ENCODE results near the gene TMBIM4. TPM values are rescaled to one million over a fixed set of nuclear protein-coding genes. Genes with fewer than 3 reads are reported as not detected.

Gene TMBIM4
- total RNA-seq, 1 experiment from 2014 or later: 18.4 TPM

DNA sequence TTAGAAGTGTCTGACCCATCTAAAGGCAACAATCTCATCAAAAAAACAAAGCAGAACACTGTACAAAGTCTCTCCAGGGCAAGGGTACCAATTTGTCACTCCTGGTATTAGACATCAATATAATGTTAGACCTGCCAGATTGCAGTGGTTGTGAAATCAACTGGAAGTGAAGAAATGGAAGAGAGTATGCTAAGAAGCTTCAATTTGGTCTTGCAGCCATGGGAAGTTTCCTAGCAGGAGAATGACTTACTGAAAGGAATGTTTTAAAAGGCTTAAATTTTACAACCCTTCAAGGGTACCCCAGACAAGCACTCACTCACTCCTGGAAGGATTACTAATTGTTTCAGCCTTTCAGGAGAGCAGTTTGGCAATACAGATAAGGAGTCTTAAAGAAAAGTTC is 58.2 kb downstream of the TMBIM4 start:
- H2BK15ac ChIP-seq (ENCODE audit: low read depth, low read length): no peak overlapping the region
- H4K8ac ChIP-seq (replicated peaks; ENCODE audit: insufficient read length, low read depth, low read length): no peak overlapping the region
- no peaks in the 10 kb centered on the region for H3K9me3 ChIP-seq (ENCODE audit: control insufficient read depth, low read depth, low read length)
- Mint-ChIP-seq H3K4me1 (peaks cover 17 to 21% of the 10 kb centered on the region in 2 experiments), H3K27me3 (ENCODE audit: low read depth) (no peaks in the 10 kb centered on the region), H3K4me3 (no peak overlapping the region), H3K36me3 (ENCODE audit: insufficient read depth in 1 of 3, low read depth in 3 of 3) (peaks cover 0 to 1% (median 0%) of the 10 kb centered on the region in 3 experiments; a peak in 3 of 7 replicates), H3K27ac (no peak overlapping the region; a peak in 1 of 7 replicates), H3K9me3 (no peaks in the 10 kb centered on the region)
- no peaks in the 10 kb centered on the region for H3K23me2 ChIP-seq (ENCODE audit: insufficient read length, low read depth, low read length, poor library complexity, severe bottlenecking)
- H3K4me1 ChIP-seq (ENCODE audit: insufficient read depth, low read length): peaks cover 6% of the 10 kb centered on the region; the same call in 1 of the 2 replicates
- no peak overlapping the region for H3K9ac ChIP-seq (ENCODE audit: extremely low read depth, insufficient read length, low read length)
- H3K14ac ChIP-seq (ENCODE audit: insufficient read depth, low read length): no peak overlapping the region
- H3K79me1 ChIP-seq (ENCODE audit: insufficient read depth, low read depth, low read length, poor library complexity, severe bottlenecking): no peaks in the 10 kb centered on the region
- no peaks in the 10 kb centered on the region for H4K20me1 ChIP-seq (ENCODE audit: control insufficient read depth, insufficient read depth, insufficient read length)
- no peak overlapping the region for H2BK5ac ChIP-seq (ENCODE audit: insufficient read length, low read length)
- no peak overlapping the region for H2AK5ac ChIP-seq (ENCODE audit: insufficient read length, low read length)
- no peak overlapping the region for H3K18ac ChIP-seq (ENCODE audit: insufficient read length, low read depth, low read length)
- TF ChIP-seq, protein P1, sequence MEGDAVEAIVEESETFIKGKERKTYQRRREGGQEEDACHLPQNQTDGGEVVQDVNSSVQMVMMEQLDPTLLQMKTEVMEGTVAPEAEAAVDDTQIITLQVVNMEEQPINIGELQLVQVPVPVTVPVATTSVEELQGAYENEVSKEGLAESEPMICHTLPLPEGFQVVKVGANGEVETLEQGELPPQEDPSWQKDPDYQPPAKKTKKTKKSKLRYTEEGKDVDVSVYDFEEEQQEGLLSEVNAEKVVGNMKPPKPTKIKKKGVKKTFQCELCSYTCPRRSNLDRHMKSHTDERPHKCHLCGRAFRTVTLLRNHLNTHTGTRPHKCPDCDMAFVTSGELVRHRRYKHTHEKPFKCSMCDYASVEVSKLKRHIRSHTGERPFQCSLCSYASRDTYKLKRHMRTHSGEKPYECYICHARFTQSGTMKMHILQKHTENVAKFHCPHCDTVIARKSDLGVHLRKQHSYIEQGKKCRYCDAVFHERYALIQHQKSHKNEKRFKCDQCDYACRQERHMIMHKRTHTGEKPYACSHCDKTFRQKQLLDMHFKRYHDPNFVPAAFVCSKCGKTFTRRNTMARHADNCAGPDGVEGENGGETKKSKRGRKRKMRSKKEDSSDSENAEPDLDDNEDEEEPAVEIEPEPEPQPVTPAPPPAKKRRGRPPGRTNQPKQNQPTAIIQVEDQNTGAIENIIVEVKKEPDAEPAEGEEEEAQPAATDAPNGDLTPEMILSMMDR (conservative IDR thresholded peaks at IDR 0.05): no peak
- H3K23ac ChIP-seq (ENCODE audit: insufficient read length, low read depth, low read length): no peak overlapping the region
- H3K56ac ChIP-seq (ENCODE audit: insufficient read length, low read depth, low read length): no peak overlapping the region
- no peak overlapping the region for H2AFZ ChIP-seq (ENCODE audit: low read length)
- no peaks in the 10 kb centered on the region for H3K27me3 ChIP-seq (ENCODE audit: insufficient read depth, low read length)
- no peak for DNase-seq
- no peak overlapping the region for H2BK20ac ChIP-seq (ENCODE audit: low read depth, low read length, poor library complexity, severe bottlenecking)
- H4K91ac ChIP-seq (ENCODE audit: insufficient read length, low read depth, low read length): no peak overlapping the region
- no peak overlapping the region for H2BK12ac ChIP-seq (ENCODE audit: insufficient read length, low read depth, low read length)
- no peak overlapping the region for H4K5ac ChIP-seq (ENCODE audit: insufficient read length, low read depth, low read length)
- H3K27ac ChIP-seq (ENCODE audit: insufficient read length, low read depth, low read length): no peak overlapping the region
- no peak overlapping the region for H2BK120ac ChIP-seq (ENCODE audit: low read depth, low read length, poor library complexity, severe bottlenecking)
- no peaks in the 10 kb centered on the region for H3K79me2 ChIP-seq (ENCODE audit: insufficient read depth, low read length)
- no peak overlapping the region for H3K4me2 ChIP-seq (ENCODE audit: insufficient read depth, insufficient read length, low read length)
- H3K4ac ChIP-seq (ENCODE audit: low read depth, low read length): no peak overlapping the region
- no peak overlapping the region for H3T11ph ChIP-seq (ENCODE audit: low read length)
